C4-2B (cell line): ENCODE results near the gene KRTAP4-7.

Source experiments
- CTCF ChIP-seq: fragments of 450-650 bp; conservative IDR thresholded peaks from 2 replicates; pipeline ENCODE4 v1.5.1; 2017; ENCODE audit warnings: mild to moderate bottlenecking
- ZFX ChIP-seq: fragments of 450-650 bp; IDR thresholded peaks from 2 replicates; pipeline ENCODE4 v1.6.1; 2017

DNA sequence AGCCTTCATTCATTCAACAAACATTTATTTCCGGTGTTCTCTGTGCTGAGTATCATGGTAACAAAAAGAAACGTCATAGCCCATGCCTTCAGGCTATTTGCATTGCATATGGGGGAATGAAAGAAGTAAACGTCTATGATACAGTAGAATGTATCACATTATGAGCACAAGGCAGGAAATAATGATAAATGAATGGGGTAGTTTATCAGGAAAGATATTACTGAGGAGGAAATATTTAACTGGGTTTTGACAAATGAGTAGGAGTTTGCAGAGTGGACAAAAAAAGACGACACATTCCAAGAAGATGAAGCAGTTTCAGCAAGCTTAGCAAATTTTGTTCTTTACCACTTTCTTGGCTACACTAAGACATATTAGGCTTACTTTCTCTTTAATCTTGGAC is 1.3 kb upstream of the KRTAP4-7 start:
- TF ChIP-seq CTCF (no peak), ZFX (no peak)
